ENCODE data around the gene ATM.

DNA sequence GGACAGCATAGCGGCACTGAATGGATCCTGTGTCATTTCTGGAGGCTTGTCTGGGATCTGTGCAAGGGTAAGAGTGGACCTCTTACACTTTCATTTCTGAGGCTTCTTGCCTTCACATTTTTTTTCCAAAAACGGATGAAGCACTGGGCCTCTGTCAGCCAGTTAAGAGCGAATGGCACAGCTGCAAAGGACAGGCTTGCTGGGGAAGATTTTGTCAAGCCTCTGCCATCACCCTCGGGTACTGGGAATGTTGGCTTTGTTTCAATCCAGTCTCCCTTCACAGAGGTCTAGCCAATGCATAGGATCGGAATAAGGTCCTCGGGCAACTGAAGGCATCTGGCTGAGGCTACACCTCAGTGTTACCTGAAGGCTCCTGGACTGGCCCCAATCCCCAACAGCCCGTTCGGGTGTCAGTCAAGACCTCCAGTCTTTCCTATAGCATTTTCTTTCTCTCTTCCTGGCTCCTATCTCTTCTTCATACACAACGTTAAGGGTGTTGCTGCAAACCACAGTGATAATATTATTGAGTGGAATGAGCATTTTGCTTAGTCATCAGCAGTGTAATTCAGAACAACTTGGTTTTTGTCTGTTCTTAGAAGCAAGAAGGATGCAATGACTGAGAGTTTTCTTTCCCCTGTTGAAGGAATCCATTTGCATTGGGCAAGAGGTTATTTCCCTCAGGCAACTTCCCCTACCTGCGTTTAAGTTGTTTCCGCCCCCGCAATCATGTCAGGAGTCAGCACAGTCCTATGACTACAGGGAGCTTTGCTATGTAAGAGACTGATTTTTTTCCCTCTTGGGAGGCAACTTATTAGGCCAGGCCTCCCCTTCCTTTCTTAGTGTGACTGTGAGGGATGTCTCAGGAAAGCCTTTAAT lies 23.2 kb upstream of the ATM start:
- TF ChIP-seq CTCF (conservative IDR thresholded peaks at IDR 0.05; ENCODE audit: low read depth in 2 of 2): no peak
- no peak for TF ChIP-seq EZH2 (IDR thresholded peaks at IDR 0.05; ENCODE audit: low read depth, unreplicated experiment)
- TF ChIP-seq POLR2AphosphoS5 (IDR thresholded peaks at IDR 0.05; ENCODE audit: low read depth): no peak
- no peak for TF ChIP-seq EZH2phosphoT487 (IDR thresholded peaks at IDR 0.05; ENCODE audit: unreplicated experiment)
- no peak for TF ChIP-seq JUNB (IDR thresholded peaks at IDR 0.05; ENCODE audit: unreplicated experiment)
